ACHN (cell line): ENCODE measurements around the gene ALAS2.

Experiments used
- DNase-seq: peaks from one replicate; pipeline ENCODE4 v3.0.0-alpha.2; 2015
- in situ Hi-C: cut with HindIII; loops from 2 replicates; pipeline ENCODE4 v1.10.0; 2017; ENCODE audit warnings: low sequenced_read_pairs, low pct_ligation_motif_present, low pct_unique_long_range_greater_than_20kb

ALAS2 gene

DNA sequence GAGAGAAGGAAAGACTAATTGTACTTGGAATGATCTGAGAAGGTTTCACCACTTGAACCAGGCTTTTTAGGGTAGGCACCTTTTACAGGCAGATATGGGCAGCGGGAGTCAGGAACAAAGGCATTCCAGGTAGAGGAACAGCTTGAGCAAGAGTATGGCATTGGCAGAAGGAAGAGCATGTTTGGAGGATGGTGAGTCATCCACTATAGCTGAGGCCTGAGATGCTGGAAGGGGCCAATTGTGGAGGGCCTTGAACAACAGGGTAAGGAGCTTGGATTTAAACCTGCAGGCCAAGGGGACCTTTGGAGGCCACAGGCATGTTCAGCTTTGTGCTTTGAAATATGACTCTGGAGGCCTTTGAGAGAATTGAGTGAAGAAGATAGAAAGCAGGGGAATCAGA is 69.0 kb downstream of the ALAS2 start:
- in situ Hi-C loops = no loop called here
- no peak for DNase-seq
